ENCODE data around the gene WWC1. TPM values are rescaled to one million over a fixed set of nuclear protein-coding genes. Genes with fewer than 3 reads are reported as not detected.

The WWC1 gene
- total RNA-seq, 1 experiment from 2014 or later: 52.6 TPM

- TF ChIP-seq CTCF (IDR thresholded peaks at IDR 0.05 in 2 of 3, conservative IDR thresholded peaks at IDR 0.05 in 1 of 3; ENCODE audit: borderline replicate concordance in 1 of 3, insufficient read depth in 1 of 3, low read depth in 2 of 3, low read length in 2 of 3) (peak; percentile 74 to 94 (median 93)), EZH2 (IDR thresholded peaks at IDR 0.05) (no peak), SP1 (IDR thresholded peaks at IDR 0.05; ENCODE audit: low read depth) (no peak)
Measured at GRCh38 chr5:168268949-168269936, 22.2 kb upstream of the WWC1 start (continued).

- Histone ChIP-seq H3K9ac (ENCODE audit: low read length) (peak overlapping the region; percentile 15), H3K9me3 (ENCODE audit: control insufficient read depth in 1 of 2, insufficient read depth in 1 of 2, low read depth in 1 of 2, low read length in 2 of 2) (no peaks in the 10 kb centered on the region), H3K4me2 (ENCODE audit: low read length) (peak overlapping the region; percentile 75), H3K9me2 (ENCODE audit: insufficient read depth) (no peaks in the 10 kb centered on the region), H3K4me3 (replicated peaks in 1 of 2; ENCODE audit: low read depth in 1 of 2, low read length in 2 of 2) (peak overlapping the region in 1 of 2 experiments; percentile 36; a peak in 1 of 4 replicates), H3K36me3 (ENCODE audit: control insufficient read depth in 1 of 2, insufficient read depth in 2 of 2, low read length in 2 of 2) (no peaks in the 10 kb centered on the region), H2AFZ (ENCODE audit: low read depth, low read length, poor library complexity, severe bottlenecking) (peak overlapping the region; percentile 83), H3K4me1 (ENCODE audit: control insufficient read depth in 1 of 2, insufficient read depth in 2 of 2, low read length in 2 of 2) (peaks cover 12 to 19% of the 10 kb centered on the region in 2 experiments; a peak in 3 of 4 replicates), H3K27me3 (ENCODE audit: insufficient read depth, low read length) (no peaks in the 10 kb centered on the region), H3K79me2 (ENCODE audit: insufficient read depth, low read length) (no peaks in the 10 kb centered on the region), H4K20me1 (ENCODE audit: insufficient read depth) (no peaks in the 10 kb centered on the region), H3K27ac (ENCODE audit: low read depth, low read length) (no peak overlapping the region)
- BruUV-seq (replicated peaks): no TSS peak
- ChIA-PET POLR2A (no interaction called here), CTCF (interaction anchor here (0.7 to 2.0 kb wide), 4 partner anchors 139 to 217 kb away, joined by 3 to 17 read pairs (median 4); partner anchors contain the start of gene RARS1), RAD21 (ENCODE audit: low non-redundant PET in 1 of 2, low total read pairs in 2 of 2, uncharacterized antibody in 2 of 2, unreplicated experiment in 2 of 2) (interaction anchor here (0.7 to 1.4 kb wide), 3 partner anchors 32 to 152 kb away, joined by 3 read pairs; no protein-coding TSS in a partner anchor)
- DNase-seq (ENCODE audit: low read depth, low spot score): no peak
- TF ChIP-seq CEBPB (IDR thresholded peaks at IDR 0.05; ENCODE audit: low read depth): no peak
- no peak for TF ChIP-seq REST (IDR thresholded peaks at IDR 0.05; ENCODE audit: low read depth)
- TF ChIP-seq YY1 (IDR thresholded peaks at IDR 0.05; ENCODE audit: extremely low read depth, insufficient replicate concordance, low read depth, low read length): no peak
- no peak for TF ChIP-seq ZFX (IDR thresholded peaks at IDR 0.05)
- TF ChIP-seq RAD21 (IDR thresholded peaks at IDR 0.05; ENCODE audit: low read depth): peak; percentile 14; the same call in 1 of the 2 replicates
- no peak for TF ChIP-seq POLR2A (IDR thresholded peaks at IDR 0.05; ENCODE audit: borderline replicate concordance, extremely low read depth, insufficient read depth, insufficient read length)
- no peak for TF ChIP-seq MAX (IDR thresholded peaks at IDR 0.05)
- ATAC-seq: peak; percentile 35
- intact Hi-C loops (cut with micrococcal nuclease): loop anchor here (1.0 to 5.0 kb wide), 5 partner anchors 152 to 1312 kb away; partner anchors contain the start of genes RARS1 and SPDL1
Measured at GRCh38 chr5:168269937-168270330, 21.5 kb upstream of the WWC1 start.
